OCI-LY7 (cell line): ENCODE measurements around the gene ID2.

Source experiments
- CTCF ChIP-seq: fragments of 200-600 bp; sonication (generic); conservative IDR thresholded peaks from 2 replicates; pipeline ENCODE4 v1.5.1; 2014; ENCODE audit warnings: mild to moderate bottlenecking, antibody characterized with exemption, low read length, moderate library complexity, mixed read lengths
- EZH2phosphoT487 ChIP-seq: fragments of 200-600 bp; sonication (generic); IDR thresholded peaks from 2 replicates; pipeline ENCODE4 v1.6.1; 2018; ENCODE audit warnings: low read depth, borderline replicate concordance, mild to moderate bottlenecking, mixed run types, antibody characterized with exemption, low read length, moderate library complexity, mixed read lengths

- TF ChIP-seq CTCF, result no peak
- no peak for TF ChIP-seq EZH2phosphoT487
Measured at GRCh38 chr2:8675543-8675942, 6.3 kb upstream of the ID2 start.
